ENCODE results near the gene EML1. TPM values are rescaled to one million over a fixed set of nuclear protein-coding genes. Genes with fewer than 3 reads are reported as not detected.

The EML1 gene
- total RNA-seq, 2 experiments from 2014 or later: 0.91 to 1.2 TPM

Other genes with a start within 250 kb of the EML1 start
- 10 to 100 TPM; 11.3 to 12.7 TPM for gene CCDC85C, start 189.2 kb upstream of the EML1 start, total RNA-seq
- gene HHIPL1, start 148.3 kb upstream of the EML1 start, total RNA-seq: under 1 TPM; 0.15 to 0.31 TPM
- under 1 TPM; 0.10 to 0.12 TPM for gene CYP46A1, start 109.1 kb upstream of the EML1 start, total RNA-seq

All from activated naive CD4-positive, alpha-beta T cell treated with anti-CD3 and anti-CD28 coated beads for 36 hours (primary cell).